Measurements from ENCODE around the gene PREB.

PREB gene

GRCh38 chr2:27128668-27129571, 5.5 kb downstream of the PREB start:
- in situ Hi-C loops (cut with HindIII; ENCODE audit: low sequenced_read_pairs), result no loop called here
- TF ChIP-seq CTCF (IDR thresholded peaks at IDR 0.05; ENCODE audit: low read depth, low read length, missing control alignments), result no peak
- DNase-seq (ENCODE audit: low read depth), result no peak
- H3K4me3 ChIP-seq (ENCODE audit: low read depth, low read length), result no peak overlapping the region

GRCh38 chr2:27127883-27128667, 6.4 kb downstream of the PREB start:
- DNase-seq (ENCODE audit: low read depth), result no peak
- no peak overlapping the region for H3K4me3 ChIP-seq (ENCODE audit: low read depth, low read length)
- in situ Hi-C loops (cut with HindIII; ENCODE audit: low sequenced_read_pairs), result no loop called here
- no peak for TF ChIP-seq CTCF (IDR thresholded peaks at IDR 0.05; ENCODE audit: low read depth, low read length, missing control alignments)

- DNase-seq (ENCODE audit: low read depth), result no peak
- TF ChIP-seq CTCF (IDR thresholded peaks at IDR 0.05; ENCODE audit: low read depth, low read length, missing control alignments), result no peak
- in situ Hi-C loops (cut with HindIII; ENCODE audit: low sequenced_read_pairs), result no loop called here
- no peak overlapping the region for H3K4me3 ChIP-seq (ENCODE audit: low read depth, low read length)
Observed at GRCh38 chr2:27126252-27126710, 8.2 kb downstream of the PREB start.

GRCh38 chr2:27125104-27125503, 9.3 kb downstream of the PREB start:
- no peak for TF ChIP-seq CTCF (IDR thresholded peaks at IDR 0.05; ENCODE audit: low read depth, low read length, missing control alignments)
- in situ Hi-C loops (cut with HindIII; ENCODE audit: low sequenced_read_pairs), result no loop called here
- H3K4me3 ChIP-seq (ENCODE audit: low read depth, low read length), result no peak overlapping the region
- DNase-seq (ENCODE audit: low read depth), result no peak

DNA sequence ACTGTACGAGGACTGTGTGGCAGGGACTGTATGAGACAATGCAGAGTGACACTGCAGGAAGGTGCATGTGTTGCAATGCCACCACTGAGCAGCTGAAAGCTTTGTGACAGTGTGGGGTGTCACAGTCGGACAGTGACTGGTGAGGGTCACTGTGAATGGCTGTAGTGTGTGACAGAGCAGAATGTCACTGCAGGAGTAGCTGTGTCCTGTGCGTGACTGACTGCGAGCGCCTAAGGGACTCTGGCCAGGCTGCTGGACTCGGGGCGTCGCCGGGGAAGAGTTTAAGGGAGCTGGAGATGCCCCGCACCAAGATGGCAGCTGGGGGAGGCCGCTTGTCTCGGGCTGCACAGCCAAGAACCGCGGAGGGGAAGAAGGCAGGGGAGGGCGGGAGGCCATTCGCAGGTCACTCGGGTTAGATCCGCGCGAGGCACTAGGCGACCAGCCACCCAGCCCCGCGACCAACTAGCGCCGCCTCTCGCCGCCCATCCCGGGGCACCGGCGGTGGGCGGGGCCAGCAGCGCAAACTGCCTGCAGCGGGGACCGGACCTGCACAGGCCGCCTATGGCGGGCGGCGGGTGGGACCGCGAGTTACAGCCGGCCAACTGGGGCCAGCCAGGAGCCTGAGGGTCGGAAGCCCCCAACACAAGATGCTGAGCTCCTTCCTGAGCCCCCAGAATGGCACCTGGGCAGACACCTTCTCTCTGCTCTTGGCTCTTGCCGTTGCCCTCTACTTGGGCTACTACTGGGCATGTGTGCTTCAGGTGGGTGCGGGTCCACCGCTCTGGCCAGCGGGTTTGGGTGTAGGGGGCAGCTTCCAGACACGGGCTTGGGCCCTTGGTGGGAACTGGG, 10.9 kb downstream of the PREB start, which contains the start of gene ABHD1:
ABHD1 (plus strand) TSS at position 514 of the 849 bp plus-strand sequence; CDS start at position 648, 134 bp downstream.
- TF ChIP-seq CTCF (IDR thresholded peaks at IDR 0.05; ENCODE audit: low read depth, low read length, missing control alignments), result no peak
- DNase-seq (ENCODE audit: low read depth), result no peak

More for the DNA sequence above, 10.9 kb downstream of the PREB start, which contains the start of gene ABHD1:
- in situ Hi-C loops (cut with HindIII; ENCODE audit: low sequenced_read_pairs), result loop anchor here (5.0 kb wide), 1 partner anchor 144 kb away; no protein-coding TSS in a partner anchor
- H3K4me3 ChIP-seq (ENCODE audit: low read depth, low read length), result peak within 1 kb of the TSS; percentile 53
